HT1080 (cell line): Measurements from ENCODE around the gene FGD2. TPM values are rescaled to one million over a fixed set of nuclear protein-coding genes. Genes with fewer than 3 reads are reported as not detected.
A peak's percentile ranks its signal among the peaks of the same experiment; 100 is the strongest.

ENCODE experiments used
- DNase-seq: peaks from one replicate; pipeline ENCODE4 v3.0.0-alpha.2; 2015; ENCODE audit warnings: low read depth
- total RNA-seq: library from RNA; depleted of rRNA; stranded (reverse); fragments of >200 nt; shearing (Covaris generic); gene quantifications from 2 replicates; pipeline ENCODE4 v1.2.3, GENCODE V29; 2014

The FGD2 gene
- total RNA-seq, 1 experiment from 2014 or later: 0.08 TPM

DNA sequence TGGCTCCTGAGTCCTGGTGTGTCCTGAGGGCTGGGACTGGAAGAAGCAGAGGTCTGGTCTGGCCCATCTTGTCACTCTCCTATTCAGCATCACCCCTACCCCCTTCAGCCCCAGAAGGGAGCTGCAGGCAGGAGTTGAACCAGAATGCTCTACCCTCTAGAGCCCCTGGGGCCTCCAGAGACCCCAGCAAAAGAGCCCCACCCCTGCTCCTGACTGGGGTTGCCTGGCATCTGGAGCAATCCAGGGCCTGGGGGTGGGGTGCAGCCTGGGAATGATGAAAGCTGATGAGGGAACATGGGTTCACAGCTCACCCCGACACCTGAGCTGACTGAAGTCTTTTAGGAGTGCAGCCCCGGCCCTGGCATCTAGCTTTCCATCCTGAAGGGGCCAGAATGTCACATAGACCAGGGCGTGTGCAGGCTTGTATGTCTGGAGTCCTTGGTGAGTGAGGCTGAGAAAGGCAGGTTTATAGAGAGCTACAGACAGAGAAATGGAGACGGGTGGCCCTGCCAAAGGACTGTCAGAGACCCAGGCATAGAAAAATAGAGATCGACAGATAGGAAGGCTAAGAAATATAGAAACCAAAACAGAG is 12.2 kb downstream of the FGD2 start:
- no peak for DNase-seq

DNA sequence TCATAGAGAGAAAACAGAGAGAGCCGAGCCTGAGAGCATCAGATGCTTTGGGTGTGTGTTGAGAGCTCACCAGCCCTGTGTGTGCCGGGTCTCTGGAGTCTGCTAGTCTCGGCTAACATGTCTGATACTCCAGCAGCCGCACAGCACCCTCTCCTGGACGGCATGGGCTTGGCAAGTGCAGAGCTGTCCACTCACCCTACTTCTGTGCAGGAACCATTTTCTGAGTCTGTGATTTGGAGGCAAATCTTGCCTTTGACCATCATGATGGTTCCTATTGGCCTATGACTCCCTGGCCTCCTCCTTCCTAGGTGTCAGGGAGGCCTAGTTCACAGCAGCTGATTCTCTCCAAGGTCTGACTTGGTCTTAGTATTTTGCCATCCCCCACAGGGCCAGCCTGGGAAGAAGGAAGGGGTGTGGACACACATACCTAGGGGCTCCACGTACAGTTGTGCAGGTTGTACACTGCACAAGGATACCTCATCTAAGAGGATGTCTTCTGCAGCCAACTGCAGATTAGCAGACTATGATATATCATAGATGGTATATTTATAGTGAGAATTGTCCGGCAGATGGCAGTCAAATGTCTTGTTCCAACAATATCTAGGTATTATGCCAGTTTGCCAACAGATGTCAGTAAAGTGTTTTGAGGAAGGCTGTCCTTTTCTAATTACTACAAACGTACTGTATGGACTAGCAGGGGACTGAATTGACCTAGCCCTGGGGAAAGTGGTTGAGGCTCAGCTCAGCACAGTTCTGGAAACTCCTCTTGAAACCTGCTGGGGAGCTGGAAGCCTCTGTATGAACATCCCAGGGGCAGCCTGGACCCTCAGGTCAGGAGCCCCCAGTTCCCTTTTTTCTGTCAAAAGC is 13.0 kb downstream of the FGD2 start:
- peak; percentile 78 for DNase-seq

DNA sequence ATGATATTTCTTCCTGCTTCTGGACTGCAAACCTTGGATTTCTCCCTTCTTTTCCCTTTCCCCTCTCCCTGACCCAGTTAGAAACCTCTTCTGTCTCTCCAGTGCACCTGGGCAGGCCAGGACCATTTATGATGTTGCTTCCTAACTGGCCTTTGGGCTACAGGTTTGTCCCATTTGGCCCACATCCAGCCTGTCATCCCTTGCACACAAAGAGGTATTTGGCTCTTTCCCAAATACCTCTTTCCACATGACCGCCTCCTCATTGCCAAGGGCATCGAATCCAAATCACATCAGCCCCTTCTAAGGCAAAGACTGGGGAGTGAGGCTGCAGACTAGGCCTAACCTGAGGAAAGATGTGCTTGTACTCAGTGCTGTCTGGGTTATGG is 13.6 kb downstream of the FGD2 start:
- DNase-seq: no peak

DNA sequence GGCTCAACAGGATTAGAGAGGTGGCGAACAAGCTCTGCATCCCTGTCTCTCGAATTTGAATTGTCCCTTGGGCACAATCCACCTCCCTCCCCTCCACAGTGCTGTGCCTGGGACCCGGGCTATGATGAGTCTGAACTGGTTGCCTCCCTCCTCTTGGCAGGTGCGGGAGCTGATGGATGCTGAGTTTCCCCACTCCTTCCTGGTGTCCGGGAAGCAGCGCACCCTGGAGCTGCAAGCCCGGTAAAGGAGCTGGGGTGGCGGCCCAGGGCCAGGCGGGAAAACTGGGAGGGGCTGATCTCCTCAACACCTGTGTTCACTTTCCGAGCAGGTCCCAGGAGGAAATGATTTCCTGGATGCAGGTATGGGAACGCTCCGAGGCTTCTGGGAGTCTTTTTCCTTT is 14.9 kb downstream of the FGD2 start:
- DNase-seq: no peak

DNA sequence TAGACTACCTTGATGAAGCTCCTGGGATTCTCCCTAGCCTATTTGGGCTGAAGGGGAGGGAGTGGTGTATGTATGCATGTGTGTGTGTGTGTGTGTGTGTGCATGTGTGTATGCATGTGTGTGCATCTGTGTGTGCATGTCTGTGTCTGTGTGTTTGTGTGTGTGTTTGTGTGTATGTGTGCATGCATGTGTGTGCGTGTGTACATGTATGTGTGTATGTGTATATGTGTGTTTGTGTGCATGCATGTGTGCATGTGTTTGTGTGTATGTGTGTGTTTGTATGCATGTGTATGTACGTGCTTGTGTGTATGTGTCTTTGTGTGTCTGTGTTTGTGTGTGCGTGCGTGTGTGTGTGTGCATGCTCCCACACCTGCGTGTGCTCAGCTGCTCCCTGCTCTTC is 15.4 kb downstream of the FGD2 start:
- no peak for DNase-seq

DNA sequence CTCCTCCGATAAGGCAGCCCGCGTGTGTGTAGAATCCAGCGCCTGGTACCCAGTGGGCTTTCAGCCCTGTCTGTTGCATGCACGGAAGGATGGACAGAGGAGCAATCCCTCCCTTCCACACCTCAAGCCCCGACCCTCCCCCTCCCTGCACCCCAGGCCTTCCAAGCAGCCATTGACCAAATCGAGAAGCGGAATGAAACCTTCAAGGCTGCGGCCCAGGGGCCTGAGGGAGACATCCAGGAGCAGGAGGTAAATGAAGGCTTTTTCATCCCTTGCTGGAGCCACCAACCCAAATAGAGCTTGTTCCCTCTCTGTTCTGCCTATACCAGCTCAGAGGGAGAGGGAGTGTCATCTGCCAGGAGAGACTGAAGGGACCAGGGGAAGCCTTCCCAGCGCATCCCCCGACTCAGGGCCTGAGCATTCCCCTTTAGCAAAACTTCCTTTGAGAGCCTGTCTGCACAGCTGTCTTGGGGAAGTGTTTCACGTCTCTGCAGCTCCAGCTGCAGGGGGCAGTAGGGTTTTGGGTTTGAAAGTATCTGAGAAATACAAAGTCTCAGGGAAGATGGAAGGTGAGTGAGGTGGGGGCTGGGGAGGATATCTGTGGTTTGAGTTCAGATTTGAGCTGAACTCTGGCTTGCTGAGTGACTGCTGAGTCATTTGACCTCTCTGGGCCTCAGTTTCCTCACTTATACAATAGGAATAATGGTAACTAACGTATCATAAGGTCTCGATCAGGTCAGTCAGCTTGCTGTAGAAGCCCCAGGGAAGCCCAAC is 16.1 kb downstream of the FGD2 start:
- peak; percentile 65 for DNase-seq

DNA sequence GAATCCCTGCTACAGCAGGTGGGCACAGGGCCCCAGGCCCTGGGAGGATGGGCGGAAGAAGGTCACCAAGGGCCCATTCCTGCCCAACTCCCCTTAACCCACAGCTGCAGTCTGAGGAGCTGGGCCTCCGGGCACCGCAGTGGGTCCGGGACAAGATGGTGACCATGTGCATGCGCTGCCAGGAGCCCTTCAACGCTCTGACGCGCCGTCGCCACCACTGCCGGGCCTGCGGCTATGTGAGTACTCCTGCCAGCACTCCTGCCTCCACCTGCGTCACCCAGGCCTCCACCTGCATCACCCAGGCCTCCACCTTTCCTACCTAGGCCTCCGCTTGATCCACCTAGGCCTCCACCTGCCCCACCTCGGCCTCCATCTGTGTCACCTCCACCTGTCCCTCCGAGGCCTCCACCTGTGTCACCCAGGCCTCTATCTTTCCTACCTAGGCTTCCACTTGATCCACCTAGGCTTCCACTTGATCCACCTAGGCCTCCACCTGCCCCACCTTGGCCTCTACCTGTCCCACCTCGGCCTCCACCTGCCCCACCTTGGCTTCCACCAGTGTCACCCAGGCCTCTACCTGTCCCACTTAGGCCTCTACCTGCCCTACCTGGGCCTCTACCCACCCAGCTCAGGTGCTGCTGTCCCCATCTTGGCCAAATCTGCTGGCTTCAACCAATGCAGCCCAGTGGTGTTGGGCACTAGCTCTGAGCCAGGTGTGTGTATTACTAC is 16.8 kb downstream of the FGD2 start:
- no peak for DNase-seq

DNA sequence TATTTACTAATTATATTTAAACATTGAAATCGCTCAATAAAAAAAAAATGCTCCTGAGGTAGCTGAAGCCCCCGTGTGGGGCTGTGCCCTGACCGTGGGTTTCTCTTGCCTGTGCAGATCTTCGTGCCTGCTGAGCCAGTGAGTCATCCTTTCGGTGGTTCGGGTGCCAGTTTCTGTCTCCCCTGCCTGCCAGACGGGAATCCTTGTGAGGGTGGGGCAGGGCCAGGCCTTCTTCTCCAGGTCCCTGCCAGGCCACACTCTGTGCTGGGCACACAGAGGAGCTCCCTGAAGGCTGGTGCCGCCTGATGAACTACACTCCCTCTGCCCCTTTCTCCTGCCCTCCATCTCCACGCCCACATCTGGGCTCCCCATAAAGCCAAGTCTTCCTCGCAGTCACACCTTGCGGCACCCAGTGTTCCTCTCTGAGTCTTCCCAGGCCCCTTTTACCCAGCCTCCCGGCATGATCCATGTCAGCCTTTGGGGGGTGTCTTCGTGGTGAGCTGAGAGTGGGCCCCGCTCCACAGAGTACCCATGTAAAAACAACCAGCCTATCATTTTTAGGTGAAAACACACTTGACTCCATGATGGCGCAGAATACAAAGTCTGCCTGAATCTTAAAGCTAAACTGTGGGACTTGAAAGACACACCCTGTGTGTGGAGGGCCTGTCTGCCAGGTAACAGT is 19.3 kb downstream of the FGD2 start:
- DNase-seq: peak; percentile 69

DNA sequence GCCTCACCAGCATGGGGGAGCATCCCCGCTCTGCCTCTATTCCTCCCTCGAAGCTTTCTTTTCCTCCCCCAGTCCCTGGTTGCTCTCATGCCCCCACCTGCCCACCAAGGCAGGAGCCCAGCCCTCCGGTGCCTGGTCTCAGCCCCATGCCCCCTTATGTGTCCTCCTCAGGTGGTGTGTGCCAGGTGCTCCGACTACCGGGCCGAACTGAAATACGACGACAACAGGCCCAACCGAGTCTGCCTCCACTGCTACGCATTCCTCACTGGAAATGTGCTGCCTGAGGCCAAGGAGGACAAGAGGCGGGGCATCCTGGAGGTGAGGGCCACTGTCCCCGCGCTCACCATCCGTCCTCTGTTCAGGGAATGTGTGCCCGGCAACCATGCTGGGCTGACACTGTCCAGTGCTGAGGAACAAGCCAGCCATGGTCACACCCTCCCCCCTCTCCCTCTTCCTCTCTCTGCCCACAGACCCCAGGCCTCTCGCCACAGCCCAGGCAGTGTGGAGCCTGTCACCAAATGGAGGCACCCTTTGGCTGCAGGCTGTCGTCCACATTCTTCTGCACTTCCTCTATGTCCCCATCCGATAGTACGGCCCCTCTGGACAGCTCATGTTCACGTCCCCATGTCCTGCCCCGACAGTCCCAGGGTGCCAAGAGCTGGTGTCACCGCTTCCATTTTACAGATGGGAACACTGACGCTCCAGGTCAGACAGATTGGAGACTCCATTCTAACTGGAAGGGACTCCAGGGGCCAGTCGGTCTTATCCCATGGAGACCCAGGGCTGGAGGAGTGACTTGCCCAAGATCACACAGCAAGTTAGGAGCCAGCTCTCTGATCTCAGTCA is 20.4 kb downstream of the FGD2 start:
- no peak for DNase-seq

DNA sequence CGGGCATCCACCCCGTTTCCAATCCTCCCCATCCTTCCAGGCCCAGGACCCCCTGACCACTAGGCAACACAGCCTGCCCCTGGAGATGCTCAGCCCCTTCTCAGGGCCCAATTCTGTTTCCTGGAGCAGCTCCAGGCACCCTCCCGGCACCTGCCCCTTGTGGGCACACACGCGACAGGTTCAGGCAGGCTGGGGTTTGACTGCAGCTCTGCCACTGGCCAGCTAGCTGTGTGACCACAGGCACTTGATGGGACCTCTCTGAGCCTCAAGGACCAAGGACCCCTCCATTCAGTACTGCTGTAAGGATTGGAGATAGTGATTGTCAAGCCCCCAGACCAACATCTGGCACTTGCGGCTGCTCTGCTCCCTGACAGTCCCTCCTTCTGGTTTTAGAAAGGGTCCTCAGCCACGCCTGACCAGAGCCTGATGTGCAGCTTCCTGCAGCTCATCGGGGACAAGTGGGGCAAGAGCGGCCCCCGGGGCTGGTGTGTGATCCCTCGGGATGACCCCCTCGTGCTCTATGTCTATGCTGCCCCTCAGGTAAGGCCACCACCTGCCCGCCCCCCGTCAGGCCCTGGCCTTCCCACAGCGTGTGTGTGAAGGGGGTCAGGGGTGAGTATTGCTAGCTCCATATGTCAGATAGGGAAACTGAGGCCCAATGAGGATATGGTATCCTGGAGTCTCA is 21.7 kb downstream of the FGD2 start:
- no peak for DNase-seq

DNA sequence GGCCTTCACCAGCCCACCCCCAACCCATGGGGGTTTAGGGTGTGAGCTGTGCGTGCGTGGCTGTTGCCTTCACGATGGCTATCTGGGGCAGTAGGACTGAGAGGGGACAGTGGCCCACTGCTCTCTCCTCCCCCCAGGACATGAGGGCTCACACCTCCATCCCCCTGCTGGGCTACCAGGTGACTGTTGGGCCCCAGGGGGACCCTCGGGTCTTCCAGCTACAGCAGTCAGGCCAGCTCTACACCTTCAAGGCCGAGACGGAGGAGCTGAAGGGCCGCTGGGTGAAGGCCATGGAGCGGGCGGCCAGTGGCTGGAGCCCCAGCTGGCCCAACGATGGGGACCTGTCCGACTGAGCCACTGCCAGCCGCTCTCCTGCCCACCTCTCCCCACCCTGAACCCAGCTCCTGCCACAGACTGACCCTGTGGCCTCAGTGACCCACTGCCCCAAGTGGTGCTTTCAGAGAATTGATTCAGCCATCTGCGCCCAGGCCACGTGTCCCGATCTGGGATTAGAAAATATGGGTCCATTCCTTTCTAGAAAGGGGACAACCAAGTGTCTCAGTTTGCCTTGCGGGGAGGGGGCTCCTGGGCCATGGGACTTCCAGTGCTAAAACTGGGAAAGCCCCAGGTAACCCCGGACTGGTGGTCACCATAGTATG is 22.5 kb downstream of the FGD2 start:
- DNase-seq: no peak

DNA sequence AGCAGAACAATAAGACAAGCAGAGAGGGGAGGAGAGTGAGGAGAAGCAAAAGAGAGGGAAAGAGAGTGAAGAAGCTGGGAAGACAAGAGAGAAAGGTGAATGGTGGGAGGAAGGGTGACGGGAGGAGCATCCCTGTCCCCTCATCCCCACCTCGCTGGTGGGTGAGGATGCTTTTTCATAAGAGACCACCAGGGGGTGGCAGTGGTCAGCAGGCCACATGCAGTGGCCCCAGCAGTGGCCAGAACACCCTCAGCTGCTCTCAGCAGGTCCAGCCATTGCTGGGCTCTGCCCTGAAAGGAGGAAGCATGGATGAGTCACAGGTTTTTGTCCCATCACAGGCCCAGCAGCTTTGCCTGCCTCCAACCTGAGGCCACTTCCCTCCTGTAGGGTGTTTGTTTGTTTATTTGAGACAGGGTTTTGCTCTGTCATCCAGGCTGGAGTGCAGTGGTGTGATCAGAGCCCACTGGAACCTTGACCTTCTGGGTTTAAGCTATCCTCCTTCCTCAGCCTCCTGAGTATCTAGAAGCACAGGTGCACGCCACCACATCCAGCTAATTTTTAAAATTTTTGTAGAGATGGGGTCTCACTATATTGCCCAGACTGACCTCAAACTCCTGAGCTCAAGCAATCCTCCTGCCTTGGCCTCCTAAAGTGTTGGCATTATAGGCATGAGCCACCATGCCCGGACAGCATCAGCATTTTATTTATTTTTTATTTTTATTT is 24.0 kb downstream of the FGD2 start:
- peak; percentile 86 for DNase-seq

DNA sequence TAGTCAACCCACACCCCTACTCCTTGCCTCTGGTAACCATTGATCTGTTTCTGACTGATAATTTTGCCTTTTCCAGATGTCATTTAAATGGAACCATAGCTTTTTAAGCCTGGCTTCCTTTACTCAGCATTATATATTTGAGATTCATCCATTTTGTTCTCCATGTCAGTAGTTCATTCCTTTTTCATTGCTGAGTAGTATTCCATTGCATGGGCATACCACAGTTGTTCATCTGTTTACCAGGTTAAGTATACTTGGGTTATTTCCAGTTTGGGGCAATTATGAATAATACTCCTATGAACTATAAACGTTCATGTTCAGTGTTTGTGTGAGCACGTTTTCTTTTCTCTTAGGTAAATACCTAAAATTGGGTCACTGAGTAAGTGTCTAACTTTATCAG is 25.1 kb downstream of the FGD2 start:
- no peak for DNase-seq

DNA sequence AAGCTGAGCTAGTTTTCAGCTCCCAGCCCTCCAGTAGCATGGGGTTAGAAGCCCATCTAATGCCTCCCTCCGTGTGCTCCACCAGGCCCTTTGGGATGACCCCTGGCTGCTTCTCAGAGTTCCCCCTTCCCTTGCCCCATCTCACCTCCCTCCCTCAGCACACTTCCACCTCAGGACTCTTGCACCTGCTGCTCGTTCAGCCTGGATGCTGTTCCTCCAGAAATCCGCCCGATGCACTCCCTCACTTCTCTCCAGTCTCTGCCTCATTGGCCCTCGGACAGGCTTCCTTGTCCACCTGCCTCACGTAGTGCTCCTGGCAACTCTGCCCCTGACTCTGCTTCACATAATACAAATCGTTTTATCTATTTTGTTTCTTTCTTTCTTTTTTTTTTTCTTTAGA is 26.8 kb downstream of the FGD2 start:
- DNase-seq: no peak

DNA sequence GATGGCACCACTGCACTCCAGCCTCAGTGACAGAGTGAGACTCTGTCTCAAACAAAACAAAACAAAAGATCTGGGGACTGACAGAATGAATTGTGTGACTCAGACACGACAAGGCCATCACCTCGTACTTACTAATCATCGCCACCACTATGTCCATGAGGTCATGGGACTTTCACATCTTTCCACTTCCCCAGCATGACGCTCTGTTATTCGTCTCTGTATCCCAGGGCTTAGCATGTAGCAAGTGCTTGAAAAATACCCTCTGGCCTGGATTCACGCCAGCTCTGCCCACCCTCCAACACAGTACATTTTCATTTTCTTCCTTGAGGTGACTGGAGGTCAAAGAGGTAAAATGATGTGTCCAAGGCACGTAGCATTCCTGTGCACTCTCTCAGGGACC is 27.8 kb downstream of the FGD2 start:
- no peak for DNase-seq

DNA sequence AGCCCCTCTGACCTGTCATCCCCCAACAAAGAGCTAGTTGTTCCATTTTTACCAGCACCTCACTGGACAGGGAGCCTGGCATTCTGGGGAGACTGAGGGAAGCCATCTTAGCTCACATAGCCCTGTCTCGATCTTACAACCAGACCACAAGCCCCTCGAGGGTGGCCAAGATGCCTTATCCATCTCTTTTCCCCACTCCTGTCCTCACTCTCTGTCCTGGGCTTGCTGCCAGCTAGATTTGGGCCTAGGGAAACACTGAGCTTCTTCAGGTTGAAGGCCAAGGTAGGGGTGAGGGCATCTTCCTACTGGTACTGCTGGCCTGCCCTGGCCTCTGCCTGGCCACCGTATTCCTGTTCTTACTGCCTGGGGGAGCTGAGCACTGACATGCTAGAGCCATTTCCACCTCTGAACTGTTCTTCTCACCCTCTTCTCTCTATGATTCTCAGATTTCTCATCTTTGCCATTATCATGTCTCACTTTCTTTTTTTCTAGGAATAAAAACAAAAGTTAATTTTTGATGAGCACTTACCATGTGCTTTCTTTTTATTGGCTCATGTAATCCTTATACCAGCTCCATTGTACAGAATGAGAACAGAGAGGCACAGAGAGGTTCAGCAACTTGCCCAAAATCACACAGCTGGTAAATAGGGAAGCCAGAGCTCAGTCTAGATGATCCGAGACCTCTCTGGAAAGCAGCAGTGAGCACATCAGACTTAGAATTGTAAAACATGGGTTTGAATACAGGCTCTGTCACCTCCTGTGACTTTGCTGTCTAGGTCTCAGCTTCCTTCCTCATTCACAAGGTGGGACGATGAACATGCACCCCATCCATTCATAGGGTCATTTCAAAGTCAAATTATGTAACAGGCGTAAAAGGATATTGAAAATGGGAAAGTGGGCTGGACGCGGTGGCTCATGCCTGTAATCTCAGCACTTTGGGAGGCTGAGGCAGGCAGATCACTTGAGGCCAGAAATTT is 28.7 kb downstream of the FGD2 start:
- DNase-seq: no peak

DNA sequence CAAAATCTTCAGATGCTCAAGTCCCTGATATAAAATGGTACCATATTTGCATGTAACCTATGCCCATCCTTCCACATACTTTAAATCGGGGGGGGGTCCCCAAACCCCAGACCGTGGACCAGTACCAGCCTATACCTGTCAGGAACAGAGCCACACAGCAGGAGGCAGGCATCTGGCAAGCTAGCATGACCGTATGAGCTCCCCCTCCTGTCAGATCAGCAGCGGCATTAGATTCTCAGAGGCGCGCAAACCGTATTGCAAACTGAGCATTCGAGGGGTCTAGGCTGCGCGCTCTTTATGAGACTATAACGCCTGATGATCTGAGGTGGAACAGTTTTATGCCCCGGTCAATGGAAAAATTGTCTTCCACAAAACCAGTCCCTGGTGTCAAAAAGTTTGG is 30.7 kb downstream of the FGD2 start:
- DNase-seq: no peak
